ENCODE data around the gene LRRC49.

The LRRC49 gene

DNA sequence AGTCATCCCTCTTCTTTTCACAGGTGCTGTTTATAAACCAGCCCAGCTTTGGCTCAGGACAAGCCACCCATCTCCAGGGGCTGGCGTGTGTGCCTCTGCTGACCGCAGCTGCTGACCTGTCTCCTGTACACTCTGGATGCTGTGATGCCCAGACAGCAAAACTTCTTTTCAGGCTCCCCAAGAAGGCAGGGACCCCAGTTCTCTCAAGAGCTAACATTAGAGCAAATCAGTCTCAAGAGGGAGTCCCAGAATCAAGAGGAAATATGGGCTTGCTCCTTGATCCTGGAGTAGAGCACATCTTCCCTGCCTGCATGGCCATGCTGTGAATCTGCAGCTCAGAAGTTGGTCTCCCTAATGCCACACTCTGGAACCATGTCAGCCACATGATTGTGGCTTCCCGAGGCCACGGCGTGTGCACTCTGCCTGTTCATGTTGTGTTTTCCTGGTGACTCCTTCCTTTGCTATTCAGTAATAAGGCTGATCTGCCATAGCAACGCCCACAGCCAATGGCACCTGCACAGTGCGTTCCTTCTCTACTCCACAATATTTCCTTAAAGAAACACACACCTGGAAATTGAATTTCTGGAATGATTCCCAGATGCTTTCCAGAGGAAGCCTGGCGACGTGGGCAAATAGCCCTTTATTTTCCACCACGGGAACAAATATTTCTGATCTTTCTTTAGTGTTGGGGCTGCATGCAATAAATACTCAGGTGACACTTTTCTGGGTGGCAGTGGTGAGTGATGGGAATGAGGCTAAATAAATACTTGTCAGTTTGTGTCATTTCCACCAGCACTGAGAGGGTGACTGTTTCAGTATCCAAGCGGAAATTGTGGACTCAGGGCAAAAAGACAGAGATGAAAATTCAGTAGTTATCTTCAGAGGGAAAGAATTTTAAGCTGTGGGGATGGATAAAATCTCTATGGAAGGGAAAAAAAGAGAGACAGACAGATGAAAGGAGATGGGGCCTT is 200.7 kb downstream of the LRRC49 start:
- no peak for DNase-seq

GRCh38 chr15:71094137-71094536 is 201.5 kb downstream of the LRRC49 start:
- no peak for DNase-seq

DNA sequence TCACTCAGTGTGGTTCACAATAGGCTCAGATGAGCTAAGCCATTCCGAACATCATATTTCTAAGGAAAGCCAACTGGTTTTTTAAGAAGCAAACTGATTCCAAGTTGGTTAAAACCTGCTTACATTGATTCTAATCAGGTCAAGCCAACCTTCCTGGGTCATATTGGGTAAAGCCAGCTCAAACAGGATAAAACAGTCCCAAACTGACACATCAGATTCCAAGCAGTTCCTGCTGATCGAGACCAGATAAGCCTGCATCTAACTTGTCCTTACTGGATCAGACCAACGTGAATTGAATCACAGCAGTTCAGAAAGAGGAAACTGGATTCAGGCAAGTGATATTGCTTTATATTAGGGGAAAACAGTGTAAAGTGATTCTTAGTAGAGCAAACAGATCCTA is 204.1 kb downstream of the LRRC49 start:
- no peak for DNase-seq

GRCh38 chr15:71097890-71098289 is 205.3 kb downstream of the LRRC49 start:
- no peak for DNase-seq

- DNase-seq, result no peak
These were observed 206.3 kb downstream of the LRRC49 start for GRCh38 chr15:71098920-71099319.

Measured in suppressor macrophage treated with lipopolysaccharide for 4 hours (primary cell).